Measurements from ENCODE around the gene BCL7A.

GRCh38 chr12:121996945-121997612, 24.6 kb upstream of the BCL7A start:
- no peak for TF ChIP-seq CTCF (IDR thresholded peaks at IDR 0.05; ENCODE audit: low read length)
- TF ChIP-seq EZH2 (IDR thresholded peaks at IDR 0.05; ENCODE audit: borderline replicate concordance, low read length) = no peak

Measured in OCI-LY1 (cell line).